HG03342 (cell line): Measurements from ENCODE around the gene EVI5.
"Not testable (repeated sequence)": the region's sequence is repeated elsewhere in the genome, so short reads cannot be mapped to it uniquely, and the experiment has no call there.

Source experiments
- ATAC-seq: cut with Tn5 transposase; IDR thresholded peaks from one replicate; pipeline ENCODE4 v1.9.1; 2021; ENCODE audit warnings: mild to moderate bottlenecking, moderate library complexity; ENCODE audit not compliant: unreplicated experiment

EVI5 gene

GRCh38 chr1:92527670-92528069 is 257.2 kb downstream of the EVI5 start:
- no peak for ATAC-seq

- ATAC-seq, result not testable (repeated sequence)
These were observed 259.8 kb downstream of the EVI5 start for GRCh38 chr1:92524944-92525590.

GRCh38 chr1:92519043-92519442 is 265.9 kb downstream of the EVI5 start:
- ATAC-seq, result no peak

- ATAC-seq, result no peak
These were observed 268.3 kb downstream of the EVI5 start for GRCh38 chr1:92516574-92516973.

- no peak for ATAC-seq
These were observed 269.1 kb downstream of the EVI5 start for GRCh38 chr1:92515796-92516201.

GRCh38 chr1:92511541-92511940 is 273.4 kb downstream of the EVI5 start:
- peak; percentile 70 for ATAC-seq

- ATAC-seq, result no peak
These were observed 275.3 kb downstream of the EVI5 start for GRCh38 chr1:92509619-92510018.

GRCh38 chr1:92505015-92505692 is 279.8 kb downstream of the EVI5 start:
- ATAC-seq, result no peak

GRCh38 chr1:92504291-92505014 is 280.5 kb downstream of the EVI5 start:
- no peak for ATAC-seq

- no peak for ATAC-seq
These were observed 281.0 kb downstream of the EVI5 start for GRCh38 chr1:92503926-92504285.

- no peak for ATAC-seq
These were observed 281.6 kb downstream of the EVI5 start for GRCh38 chr1:92503043-92503925.

- ATAC-seq, result peak; percentile 62
These were observed 282.7 kb downstream of the EVI5 start for GRCh38 chr1:92502247-92502646.

- ATAC-seq, result no peak
These were observed 284.4 kb downstream of the EVI5 start for GRCh38 chr1:92500552-92500951.

- no peak for ATAC-seq
These were observed 289.4 kb downstream of the EVI5 start for GRCh38 chr1:92495392-92496063.

- no peak for ATAC-seq
These were observed 290.3 kb downstream of the EVI5 start for GRCh38 chr1:92494485-92495141.

- no peak for ATAC-seq
These were observed 291.8 kb downstream of the EVI5 start for GRCh38 chr1:92493139-92493538.

GRCh38 chr1:92488832-92489231 is 296.1 kb downstream of the EVI5 start:
- no peak for ATAC-seq

- no peak for ATAC-seq
These were observed 296.5 kb downstream of the EVI5 start for GRCh38 chr1:92488416-92488815.

- ATAC-seq, result no peak
These were observed 297.8 kb downstream of the EVI5 start for GRCh38 chr1:92487078-92487605.
